Measurements from ENCODE around the gene MLN. TPM values are rescaled to one million over a fixed set of nuclear protein-coding genes. Genes with fewer than 3 reads are reported as not detected.

MLN gene
- total RNA-seq, 1 donor from 2014 or later, result not detected

DNA sequence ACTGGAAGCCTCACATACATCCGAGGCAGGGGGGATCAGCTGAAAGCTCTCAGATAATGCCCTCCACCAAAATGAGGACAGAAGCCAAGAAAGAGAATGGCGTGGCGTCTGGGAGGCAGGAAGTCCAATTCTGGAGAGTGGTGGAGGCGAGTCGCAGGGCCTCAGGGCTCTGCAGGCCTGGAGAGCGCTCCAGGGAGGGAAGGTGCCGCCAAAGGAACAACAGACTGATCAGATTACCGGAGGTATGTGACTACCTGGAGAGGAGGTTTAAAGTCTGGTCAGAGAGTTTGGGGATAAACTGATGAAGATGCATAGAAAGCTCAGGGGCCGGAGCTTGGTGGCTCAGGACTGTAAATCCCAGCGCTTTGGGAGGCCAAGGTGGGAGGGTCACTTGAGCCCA, 45.9 kb downstream of the MLN start:
- Mint-ChIP-seq H3K36me3 (ENCODE audit: insufficient read depth) (no peaks in the 10 kb centered on the region), H3K27me3 (peaks cover 3% of the 10 kb centered on the region), H3K27ac (no peak overlapping the region), H3K4me1 (ENCODE audit: low read depth) (no peaks in the 10 kb centered on the region), H3K9me3 (ENCODE audit: low read depth) (no peaks in the 10 kb centered on the region), H3K4me3 (ENCODE audit: low read depth) (no peak overlapping the region)
- DNase-seq (ENCODE audit: low spot score, unreplicated experiment), result no peak
- TF ChIP-seq, protein P1, sequence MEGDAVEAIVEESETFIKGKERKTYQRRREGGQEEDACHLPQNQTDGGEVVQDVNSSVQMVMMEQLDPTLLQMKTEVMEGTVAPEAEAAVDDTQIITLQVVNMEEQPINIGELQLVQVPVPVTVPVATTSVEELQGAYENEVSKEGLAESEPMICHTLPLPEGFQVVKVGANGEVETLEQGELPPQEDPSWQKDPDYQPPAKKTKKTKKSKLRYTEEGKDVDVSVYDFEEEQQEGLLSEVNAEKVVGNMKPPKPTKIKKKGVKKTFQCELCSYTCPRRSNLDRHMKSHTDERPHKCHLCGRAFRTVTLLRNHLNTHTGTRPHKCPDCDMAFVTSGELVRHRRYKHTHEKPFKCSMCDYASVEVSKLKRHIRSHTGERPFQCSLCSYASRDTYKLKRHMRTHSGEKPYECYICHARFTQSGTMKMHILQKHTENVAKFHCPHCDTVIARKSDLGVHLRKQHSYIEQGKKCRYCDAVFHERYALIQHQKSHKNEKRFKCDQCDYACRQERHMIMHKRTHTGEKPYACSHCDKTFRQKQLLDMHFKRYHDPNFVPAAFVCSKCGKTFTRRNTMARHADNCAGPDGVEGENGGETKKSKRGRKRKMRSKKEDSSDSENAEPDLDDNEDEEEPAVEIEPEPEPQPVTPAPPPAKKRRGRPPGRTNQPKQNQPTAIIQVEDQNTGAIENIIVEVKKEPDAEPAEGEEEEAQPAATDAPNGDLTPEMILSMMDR (IDR thresholded peaks at IDR 0.05; ENCODE audit: unreplicated experiment), result no peak

DNA sequence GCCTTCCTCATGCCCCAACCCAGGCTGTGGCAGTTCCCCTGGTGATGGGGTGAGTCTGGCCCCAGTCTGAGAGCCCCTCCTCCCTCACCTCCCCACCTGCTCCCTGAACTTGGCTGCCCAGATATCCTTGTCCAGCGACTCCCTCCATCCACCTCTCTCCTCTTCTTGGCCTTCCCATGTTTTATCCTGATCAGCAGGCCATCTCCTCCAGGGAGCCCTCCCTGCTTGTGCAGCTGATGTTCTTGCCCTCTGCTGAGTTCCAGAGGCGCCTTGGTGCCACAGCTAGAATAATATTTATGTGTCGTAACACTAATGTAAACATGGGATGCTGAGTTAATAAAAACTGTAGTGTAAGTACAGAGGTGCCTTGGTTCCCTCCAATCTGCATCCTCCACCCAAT, 46.7 kb downstream of the MLN start:
- H3K27me3 Mint-ChIP-seq, result peaks cover 3% of the 10 kb centered on the region
- no peaks in the 10 kb centered on the region for H3K9me3 Mint-ChIP-seq (ENCODE audit: low read depth)
- no peaks in the 10 kb centered on the region for H3K36me3 Mint-ChIP-seq (ENCODE audit: insufficient read depth)
- H3K27ac Mint-ChIP-seq, result no peak overlapping the region
- DNase-seq (ENCODE audit: low spot score, unreplicated experiment), result no peak
- no peak overlapping the region for H3K4me3 Mint-ChIP-seq (ENCODE audit: low read depth)
- peaks cover 2% of the 10 kb centered on the region for H3K4me1 Mint-ChIP-seq (ENCODE audit: low read depth)
- TF ChIP-seq, protein P1 (IDR thresholded peaks at IDR 0.05; ENCODE audit: unreplicated experiment), result no peak

DNA sequence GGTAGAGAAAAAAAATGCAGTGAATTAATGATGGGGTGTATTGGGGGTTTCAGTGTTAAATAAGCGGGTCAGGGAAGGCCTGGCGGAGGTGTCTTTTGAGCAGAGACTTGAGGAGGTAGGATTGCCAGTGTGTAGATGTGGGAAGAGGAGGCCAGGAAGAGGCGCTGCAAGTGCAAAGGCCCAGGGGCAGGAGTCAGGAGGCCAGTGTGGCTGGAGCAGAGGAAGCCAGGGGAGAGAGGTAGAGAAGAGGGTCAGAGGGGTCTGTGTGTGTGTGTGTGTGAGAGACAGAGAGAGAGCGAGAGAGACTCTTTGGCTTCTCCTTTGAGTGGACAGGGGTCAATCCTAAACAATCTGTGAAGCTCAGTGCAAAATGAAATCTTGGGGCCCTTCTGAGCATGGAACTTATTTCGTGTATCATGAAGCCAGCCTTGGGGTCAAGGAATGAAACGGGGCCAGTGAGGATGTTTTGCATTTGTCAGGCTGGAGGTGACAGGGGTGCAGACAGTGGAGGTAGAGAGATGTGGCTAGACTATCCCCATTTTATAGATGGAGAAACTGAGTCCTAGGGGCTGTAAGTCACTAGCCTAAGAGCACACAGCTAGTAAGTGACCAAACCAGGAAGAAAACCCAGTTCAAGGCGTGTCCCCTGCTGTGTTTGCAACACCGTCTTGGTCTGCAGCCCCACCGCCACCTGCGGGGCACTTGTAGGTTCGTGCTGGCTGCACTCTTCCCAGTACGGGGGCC, 47.4 kb downstream of the MLN start:
- DNase-seq (ENCODE audit: low spot score, unreplicated experiment), result no peak
- no peaks in the 10 kb centered on the region for H3K36me3 Mint-ChIP-seq (ENCODE audit: insufficient read depth)
- H3K4me1 Mint-ChIP-seq (ENCODE audit: low read depth), result peaks cover 3% of the 10 kb centered on the region
- TF ChIP-seq, protein P1 (IDR thresholded peaks at IDR 0.05; ENCODE audit: unreplicated experiment), result no peak
- no peaks in the 10 kb centered on the region for H3K9me3 Mint-ChIP-seq (ENCODE audit: low read depth)
- no peak overlapping the region for H3K4me3 Mint-ChIP-seq (ENCODE audit: low read depth)
- no peak overlapping the region for H3K27ac Mint-ChIP-seq
- peaks cover 3% of the 10 kb centered on the region for H3K27me3 Mint-ChIP-seq

DNA sequence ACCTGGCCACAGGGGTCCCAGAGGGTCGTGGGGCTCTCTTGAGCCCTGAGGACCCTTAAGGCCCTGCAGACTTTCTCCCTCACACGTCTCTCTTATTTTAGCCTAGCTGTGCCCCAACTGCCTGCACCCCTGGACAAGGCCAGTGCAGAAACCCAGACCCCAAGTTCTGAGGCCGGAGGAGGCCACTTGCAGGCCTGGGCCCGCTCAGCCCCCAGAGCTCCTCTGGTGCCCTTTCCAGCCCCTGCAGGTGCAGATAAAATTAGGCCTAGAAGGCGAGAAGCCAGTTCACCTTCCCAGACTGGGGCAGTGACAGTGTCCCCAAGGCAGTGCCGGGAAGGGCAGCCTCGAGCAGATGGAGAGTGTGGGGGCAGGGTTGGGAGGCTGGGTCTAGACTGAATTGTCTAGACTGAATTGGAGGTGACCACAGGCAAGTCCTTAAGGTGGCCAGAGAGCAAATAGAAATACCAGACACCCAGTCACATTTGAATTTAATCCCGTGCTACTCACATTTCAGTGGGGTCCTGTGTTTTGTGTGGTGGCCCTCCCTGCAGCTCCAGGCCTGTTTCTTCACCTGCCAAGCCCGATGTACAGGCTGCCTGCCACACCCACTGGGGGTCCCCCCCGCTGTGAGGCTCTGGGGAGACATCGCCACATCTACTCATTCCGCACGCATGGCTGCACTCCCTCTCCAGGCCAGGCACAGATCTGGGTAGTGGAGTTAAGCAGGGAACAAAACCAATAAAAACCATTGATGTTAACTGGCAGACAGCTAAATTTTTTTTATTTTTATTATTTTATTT, 48.5 kb downstream of the MLN start:
- DNase-seq (ENCODE audit: low spot score, unreplicated experiment), result no peak

DNA sequence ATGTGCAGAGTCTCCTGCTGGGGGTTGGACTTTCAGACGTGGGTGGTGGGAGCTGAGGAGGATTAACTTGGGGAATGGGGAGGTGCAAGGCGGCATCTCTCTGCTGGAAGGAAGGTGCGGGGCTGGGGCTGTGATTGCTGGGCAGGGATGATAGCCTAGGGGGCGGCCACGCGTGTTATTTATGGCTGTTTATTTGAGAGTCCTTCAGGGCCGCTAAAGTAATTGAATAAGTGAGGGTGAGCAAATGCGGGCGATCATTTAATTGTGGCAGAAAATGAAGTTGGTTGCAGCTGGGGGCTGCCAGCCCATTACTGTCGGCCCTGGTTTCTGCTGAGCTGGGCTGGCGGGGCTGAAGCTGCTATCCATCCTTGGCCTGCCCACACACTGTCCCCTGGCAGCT, 49.6 kb downstream of the MLN start:
- H3K9me3 Mint-ChIP-seq (ENCODE audit: low read depth), result no peaks in the 10 kb centered on the region
- peaks cover 15% of the 10 kb centered on the region for H3K27me3 Mint-ChIP-seq
- no peaks in the 10 kb centered on the region for H3K36me3 Mint-ChIP-seq (ENCODE audit: insufficient read depth)
- TF ChIP-seq, protein P1 (IDR thresholded peaks at IDR 0.05; ENCODE audit: unreplicated experiment), result no peak
- DNase-seq (ENCODE audit: low spot score, unreplicated experiment), result no peak
- peaks cover 4% of the 10 kb centered on the region for H3K4me1 Mint-ChIP-seq (ENCODE audit: low read depth)
- no peak overlapping the region for H3K4me3 Mint-ChIP-seq (ENCODE audit: low read depth)
- no peak overlapping the region for H3K27ac Mint-ChIP-seq

More for the DNA sequence above, 48.5 kb downstream of the MLN start:
- no peaks in the 10 kb centered on the region for H3K36me3 Mint-ChIP-seq (ENCODE audit: insufficient read depth)
- no peak overlapping the region for H3K4me3 Mint-ChIP-seq (ENCODE audit: low read depth)
- H3K9me3 Mint-ChIP-seq (ENCODE audit: low read depth), result no peaks in the 10 kb centered on the region
- TF ChIP-seq, protein P1 (IDR thresholded peaks at IDR 0.05; ENCODE audit: unreplicated experiment), result no peak
- H3K27ac Mint-ChIP-seq, result no peak overlapping the region
- peaks cover 3% of the 10 kb centered on the region for H3K4me1 Mint-ChIP-seq (ENCODE audit: low read depth)
- peaks cover 11% of the 10 kb centered on the region for H3K27me3 Mint-ChIP-seq

Data from progenitor cell of endocrine pancreas (in vitro differentiated cells).